ENCODE measurements around the gene ISCU.

The ISCU gene

GRCh38 chr12:108578264-108578663 is 15.9 kb downstream of the ISCU start:
- H3K4me1 ChIP-seq (ENCODE audit: control insufficient read depth in 5 of 5, insufficient read depth in 5 of 5, low read length in 5 of 5), result peaks cover 0 to 11% (median 7%) of the 10 kb centered on the region in 5 donors
- no peaks in the 10 kb centered on the region for H3K36me3 ChIP-seq (ENCODE audit: control insufficient read depth in 5 of 5, insufficient read depth in 5 of 5, low read length in 5 of 5)
- H3K27ac ChIP-seq (ENCODE audit: low read depth, low read length), result no peak overlapping the region
- no peak overlapping the region for H3K4me3 ChIP-seq (ENCODE audit: low read depth in 1 of 5, low read length in 5 of 5)
- H3K9me3 ChIP-seq (ENCODE audit: control insufficient read depth in 5 of 5, low read length in 5 of 5), result no peaks in the 10 kb centered on the region
- no peaks in the 10 kb centered on the region for H3K27me3 ChIP-seq (ENCODE audit: control insufficient read depth in 5 of 5, insufficient read depth in 4 of 5, low read length in 5 of 5)
- H3K9ac ChIP-seq (ENCODE audit: low read length in 5 of 5), result no peak overlapping the region

- no peak overlapping the region for H3K9ac ChIP-seq (ENCODE audit: low read length in 5 of 5)
- no peaks in the 10 kb centered on the region for H3K27me3 ChIP-seq (ENCODE audit: control insufficient read depth in 5 of 5, insufficient read depth in 4 of 5, low read length in 5 of 5)
- H3K36me3 ChIP-seq (ENCODE audit: control insufficient read depth in 5 of 5, insufficient read depth in 5 of 5, low read length in 5 of 5), result no peaks in the 10 kb centered on the region
- H3K9me3 ChIP-seq (ENCODE audit: control insufficient read depth in 5 of 5, low read length in 5 of 5), result no peaks in the 10 kb centered on the region
- no peak overlapping the region for H3K27ac ChIP-seq (ENCODE audit: low read depth, low read length)
- H3K4me3 ChIP-seq (ENCODE audit: low read depth in 1 of 5, low read length in 5 of 5), result no peak overlapping the region
- H3K4me1 ChIP-seq (ENCODE audit: control insufficient read depth in 5 of 5, insufficient read depth in 5 of 5, low read length in 5 of 5), result peaks cover 0 to 13% (median 7%) of the 10 kb centered on the region in 5 donors
These were observed 16.4 kb downstream of the ISCU start for GRCh38 chr12:108578813-108579212.

- Histone ChIP-seq H3K27me3 (ENCODE audit: control insufficient read depth in 5 of 5, insufficient read depth in 4 of 5, low read length in 5 of 5) (no peaks in the 10 kb centered on the region), H3K36me3 (ENCODE audit: control insufficient read depth in 5 of 5, insufficient read depth in 5 of 5, low read length in 5 of 5) (no peaks in the 10 kb centered on the region), H3K9ac (ENCODE audit: low read length in 5 of 5) (no peak overlapping the region), H3K9me3 (ENCODE audit: control insufficient read depth in 5 of 5, low read length in 5 of 5) (no peaks in the 10 kb centered on the region), H3K4me1 (ENCODE audit: control insufficient read depth in 5 of 5, insufficient read depth in 5 of 5, low read length in 5 of 5) (peaks cover 0 to 15% (median 7%) of the 10 kb centered on the region in 5 donors), H3K27ac (ENCODE audit: low read depth, low read length) (no peak overlapping the region), H3K4me3 (ENCODE audit: low read depth in 1 of 5, low read length in 5 of 5) (no peak overlapping the region)
These were observed 18.1 kb downstream of the ISCU start for GRCh38 chr12:108580531-108580930.

- H3K27me3 ChIP-seq (ENCODE audit: control insufficient read depth in 5 of 5, insufficient read depth in 4 of 5, low read length in 5 of 5), result no peaks in the 10 kb centered on the region
- H3K27ac ChIP-seq (ENCODE audit: low read depth, low read length), result no peak overlapping the region
- no peak overlapping the region for H3K4me3 ChIP-seq (ENCODE audit: low read depth in 1 of 5, low read length in 5 of 5)
- H3K9ac ChIP-seq (ENCODE audit: low read length in 5 of 5), result no peak overlapping the region
- no peaks in the 10 kb centered on the region for H3K9me3 ChIP-seq (ENCODE audit: control insufficient read depth in 5 of 5, low read length in 5 of 5)
- peaks cover 0 to 15% (median 7%) of the 10 kb centered on the region in 5 donors for H3K4me1 ChIP-seq (ENCODE audit: control insufficient read depth in 5 of 5, insufficient read depth in 5 of 5, low read length in 5 of 5)
- H3K36me3 ChIP-seq (ENCODE audit: control insufficient read depth in 5 of 5, insufficient read depth in 5 of 5, low read length in 5 of 5), result no peaks in the 10 kb centered on the region
These were observed 19.2 kb downstream of the ISCU start for GRCh38 chr12:108581311-108582227.

- H3K27me3 ChIP-seq (ENCODE audit: control insufficient read depth in 5 of 5, insufficient read depth in 4 of 5, low read length in 5 of 5), result no peaks in the 10 kb centered on the region
- no peaks in the 10 kb centered on the region for H3K9me3 ChIP-seq (ENCODE audit: control insufficient read depth in 5 of 5, low read length in 5 of 5)
- no peak overlapping the region for H3K4me3 ChIP-seq (ENCODE audit: low read depth in 1 of 5, low read length in 5 of 5)
- H3K9ac ChIP-seq (ENCODE audit: low read length in 5 of 5), result no peak overlapping the region
- H3K36me3 ChIP-seq (ENCODE audit: control insufficient read depth in 5 of 5, insufficient read depth in 5 of 5, low read length in 5 of 5), result no peaks in the 10 kb centered on the region
- H3K27ac ChIP-seq (ENCODE audit: low read depth, low read length), result no peak overlapping the region
- peaks cover 0 to 15% (median 7%) of the 10 kb centered on the region in 5 donors for H3K4me1 ChIP-seq (ENCODE audit: control insufficient read depth in 5 of 5, insufficient read depth in 5 of 5, low read length in 5 of 5)
These were observed 20.1 kb downstream of the ISCU start for GRCh38 chr12:108582509-108582908.

- no peaks in the 10 kb centered on the region for H3K27me3 ChIP-seq (ENCODE audit: control insufficient read depth in 5 of 5, insufficient read depth in 4 of 5, low read length in 5 of 5)
- H3K9me3 ChIP-seq (ENCODE audit: control insufficient read depth in 5 of 5, low read length in 5 of 5), result no peaks in the 10 kb centered on the region
- H3K36me3 ChIP-seq (ENCODE audit: control insufficient read depth in 5 of 5, insufficient read depth in 5 of 5, low read length in 5 of 5), result no peaks in the 10 kb centered on the region
- H3K9ac ChIP-seq (ENCODE audit: low read length in 5 of 5), result no peak overlapping the region
- H3K27ac ChIP-seq (ENCODE audit: low read depth, low read length), result no peak overlapping the region
- H3K4me1 ChIP-seq (ENCODE audit: control insufficient read depth in 5 of 5, insufficient read depth in 5 of 5, low read length in 5 of 5), result peaks cover 0 to 13% (median 7%) of the 10 kb centered on the region in 5 donors
- H3K4me3 ChIP-seq (ENCODE audit: low read depth in 1 of 5, low read length in 5 of 5), result no peak overlapping the region
These were observed 20.8 kb downstream of the ISCU start for GRCh38 chr12:108582978-108583770.

- Histone ChIP-seq H3K4me1 (ENCODE audit: control insufficient read depth in 5 of 5, insufficient read depth in 5 of 5, low read length in 5 of 5) (peaks cover 0 to 13% (median 7%) of the 10 kb centered on the region in 5 donors), H3K9ac (ENCODE audit: low read length in 5 of 5) (no peak overlapping the region), H3K27me3 (ENCODE audit: control insufficient read depth in 5 of 5, insufficient read depth in 4 of 5, low read length in 5 of 5) (peaks cover 0 to 2% (median 0%) of the 10 kb centered on the region in 5 donors), H3K36me3 (ENCODE audit: control insufficient read depth in 5 of 5, insufficient read depth in 5 of 5, low read length in 5 of 5) (no peaks in the 10 kb centered on the region), H3K27ac (ENCODE audit: low read depth, low read length) (no peak overlapping the region), H3K4me3 (ENCODE audit: low read depth in 1 of 5, low read length in 5 of 5) (no peak overlapping the region), H3K9me3 (ENCODE audit: control insufficient read depth in 5 of 5, low read length in 5 of 5) (no peaks in the 10 kb centered on the region)
These were observed 21.6 kb downstream of the ISCU start for GRCh38 chr12:108583991-108584390.

- Histone ChIP-seq H3K4me1 (ENCODE audit: control insufficient read depth in 5 of 5, insufficient read depth in 5 of 5, low read length in 5 of 5) (peaks cover 0 to 16% (median 10%) of the 10 kb centered on the region in 5 donors), H3K4me3 (ENCODE audit: low read depth in 1 of 5, low read length in 5 of 5) (no peak overlapping the region), H3K27ac (ENCODE audit: low read depth, low read length) (no peak overlapping the region), H3K36me3 (ENCODE audit: control insufficient read depth in 5 of 5, insufficient read depth in 5 of 5, low read length in 5 of 5) (no peaks in the 10 kb centered on the region), H3K9ac (ENCODE audit: low read length in 5 of 5) (no peak overlapping the region), H3K9me3 (ENCODE audit: control insufficient read depth in 5 of 5, low read length in 5 of 5) (no peaks in the 10 kb centered on the region), H3K27me3 (ENCODE audit: control insufficient read depth in 5 of 5, insufficient read depth in 4 of 5, low read length in 5 of 5) (peaks cover 0 to 6% (median 4%) of the 10 kb centered on the region in 5 donors)
These were observed 22.2 kb downstream of the ISCU start for GRCh38 chr12:108584456-108585065.

- Histone ChIP-seq H3K9me3 (ENCODE audit: control insufficient read depth in 5 of 5, low read length in 5 of 5) (no peaks in the 10 kb centered on the region), H3K4me1 (ENCODE audit: control insufficient read depth in 5 of 5, insufficient read depth in 5 of 5, low read length in 5 of 5) (peaks cover 0 to 9% (median 4%) of the 10 kb centered on the region in 5 donors), H3K36me3 (ENCODE audit: control insufficient read depth in 5 of 5, insufficient read depth in 5 of 5, low read length in 5 of 5) (no peaks in the 10 kb centered on the region), H3K27ac (ENCODE audit: low read depth, low read length) (no peak overlapping the region), H3K9ac (ENCODE audit: low read length in 5 of 5) (no peak overlapping the region), H3K27me3 (ENCODE audit: control insufficient read depth in 5 of 5, insufficient read depth in 4 of 5, low read length in 5 of 5) (peaks cover 0 to 8% (median 4%) of the 10 kb centered on the region in 5 donors), H3K4me3 (ENCODE audit: low read depth in 1 of 5, low read length in 5 of 5) (no peak overlapping the region)
These were observed 23.5 kb downstream of the ISCU start for GRCh38 chr12:108585864-108586263.

Data from subcutaneous abdominal adipose tissue (tissue), 5 donors.